Fibroblast of lung (primary cell): ENCODE results near the gene HARS2. TPM values are rescaled to one million over a fixed set of nuclear protein-coding genes. Genes with fewer than 3 reads are reported as not detected.

Source experiments
- DNase-seq, 2 donors: peaks; one replicate each; pipeline versions ENCODE4 v3.0.0 to v3.0.0-alpha.2; 2010; ENCODE audit warnings: low read depth in 2 of 2
- H2AFZ ChIP-seq: 2 replicates; pipeline ENCODE4 v1.5.1; 2012; ENCODE audit warnings: low read length, control low read depth, inconsistent platforms
- H3K27ac ChIP-seq: 2 replicates; pipeline ENCODE4 v1.5.1; 2011; ENCODE audit warnings: low read length, control low read depth; ENCODE audit not compliant: insufficient read depth
- H3K27me3 ChIP-seq: 2 replicates; pipeline ENCODE4 v1.5.1; 2011; ENCODE audit warnings: mild to moderate bottlenecking, low read length; ENCODE audit not compliant: control insufficient read depth, insufficient read depth
- H3K36me3 ChIP-seq: 2 replicates; pipeline ENCODE4 v1.5.1; 2011; ENCODE audit warnings: low read length; ENCODE audit not compliant: control insufficient read depth, insufficient read depth
- H3K4me1 ChIP-seq: 2 replicates; pipeline ENCODE4 v1.5.1; 2011; ENCODE audit warnings: low read length; ENCODE audit not compliant: control insufficient read depth, insufficient read depth; ENCODE audit errors: extremely low read depth
- H3K4me2 ChIP-seq: 2 replicates; pipeline ENCODE4 v1.5.1; 2011; ENCODE audit warnings: low read length, control low read depth; ENCODE audit not compliant: insufficient read depth; ENCODE audit errors: extremely low read depth
- H3K4me3 ChIP-seq, 4 experiments: fragments of 200-600 bp in 1 of 4; sonication (generic) in 1 of 4; replicated peaks in 1 of 4; 2 replicates each; pipeline ENCODE4 v1.5.1; 2011 to 2016; ENCODE audit warnings: low read length in 4 of 4, low read depth in 3 of 4, mild to moderate bottlenecking in 3 of 4, control low read depth in 2 of 4, inconsistent platforms in 1 of 4, mixed read lengths in 1 of 4; ENCODE audit not compliant: insufficient read depth in 1 of 4; ENCODE audit errors: control extremely low read depth in 1 of 4
- H3K79me2 ChIP-seq: 2 replicates; pipeline ENCODE4 v1.5.1; 2012; ENCODE audit warnings: mild to moderate bottlenecking, low read length, inconsistent platforms; ENCODE audit not compliant: control insufficient read depth, insufficient read depth
- H3K9ac ChIP-seq: 2 replicates; pipeline ENCODE4 v1.5.1; 2011; ENCODE audit warnings: mild to moderate bottlenecking, low read length, control low read depth; ENCODE audit not compliant: insufficient read depth
- H3K9me3 ChIP-seq: 2 replicates; pipeline ENCODE4 v1.5.1; 2012; ENCODE audit warnings: low read depth, low read length; ENCODE audit not compliant: control insufficient read depth, insufficient read depth
- H4K20me1 ChIP-seq: 2 replicates; pipeline ENCODE4 v1.5.1; 2011; ENCODE audit warnings: low read length; ENCODE audit not compliant: control insufficient read depth, insufficient read depth; ENCODE audit errors: extremely low read depth
- EZH2 ChIP-seq: IDR thresholded peaks from 2 replicates; pipeline ENCODE4 v1.5.1; 2012; ENCODE audit warnings: low read length, control low read depth, mild to moderate bottlenecking; ENCODE audit errors: missing control alignments
- polyA plus RNA-seq, 2 donors: library from polyadenylated mRNA; depleted of rRNA in 1 of 2; stranded (reverse) in 1 of 2; unstranded in 1 of 2; fragments of >200 nt; gene quantifications; 2 replicates each; pipeline ENCODE4 v1.2.1, GENCODE V29; 2011 to 2012; ENCODE audit warnings: missing spikeins in 1 of 2
- total RNA-seq: library from RNA; depleted of rRNA; stranded (reverse); fragments of >200 nt; gene quantifications from 2 replicates; pipeline ENCODE4 v1.2.1, GENCODE V29; 2014
- TF ChIP-seq, protein P1 (sequence below), 2 donors: IDR thresholded peaks in 1 of 2; conservative IDR thresholded peaks in 1 of 2; 1 replicate in 1 of 2; 2 replicates in 1 of 2; pipeline ENCODE4 v1.5.1; 2011 to 2012; ENCODE audit warnings: low read length in 2 of 2, control low read depth in 1 of 2, inconsistent platforms in 1 of 2, low read depth in 1 of 2, mild to moderate bottlenecking in 1 of 2

The HARS2 gene
- total and polyA plus RNA-seq, 2 donors (not counting 1 experiment from before 2014, with no cell fraction given) = 27.1 to 30.1 TPM

DNA sequence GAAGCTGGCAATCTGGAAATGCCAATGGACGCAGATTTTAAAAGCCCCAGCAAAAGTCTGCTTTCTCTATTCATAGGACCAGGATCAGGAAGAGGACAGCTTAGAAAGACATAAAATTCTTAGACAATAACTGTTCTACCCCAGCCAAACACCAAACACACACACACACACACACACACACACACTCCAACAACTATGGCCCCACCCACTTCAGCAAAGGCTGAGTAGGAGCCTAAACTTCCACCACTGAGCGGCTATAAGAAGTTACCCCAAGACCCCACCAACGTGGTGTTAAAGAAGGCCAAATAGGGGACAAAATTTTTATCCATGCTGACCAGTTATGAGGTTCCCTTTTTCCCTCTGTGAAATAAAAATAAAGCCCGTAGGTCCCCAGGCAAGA lies 41.8 kb downstream of the HARS2 start:
- Histone ChIP-seq H3K27me3 (no peaks in the 10 kb centered on the region), H2AFZ (no peak overlapping the region), H4K20me1 (no peaks in the 10 kb centered on the region), H3K4me1 (no peaks in the 10 kb centered on the region), H3K36me3 (no peaks in the 10 kb centered on the region), H3K27ac (no peak overlapping the region), H3K4me3 (no peak overlapping the region), H3K9me3 (no peaks in the 10 kb centered on the region), H3K4me2 (no peak overlapping the region), H3K79me2 (no peaks in the 10 kb centered on the region), H3K9ac (no peak overlapping the region)
- TF ChIP-seq, protein P1, sequence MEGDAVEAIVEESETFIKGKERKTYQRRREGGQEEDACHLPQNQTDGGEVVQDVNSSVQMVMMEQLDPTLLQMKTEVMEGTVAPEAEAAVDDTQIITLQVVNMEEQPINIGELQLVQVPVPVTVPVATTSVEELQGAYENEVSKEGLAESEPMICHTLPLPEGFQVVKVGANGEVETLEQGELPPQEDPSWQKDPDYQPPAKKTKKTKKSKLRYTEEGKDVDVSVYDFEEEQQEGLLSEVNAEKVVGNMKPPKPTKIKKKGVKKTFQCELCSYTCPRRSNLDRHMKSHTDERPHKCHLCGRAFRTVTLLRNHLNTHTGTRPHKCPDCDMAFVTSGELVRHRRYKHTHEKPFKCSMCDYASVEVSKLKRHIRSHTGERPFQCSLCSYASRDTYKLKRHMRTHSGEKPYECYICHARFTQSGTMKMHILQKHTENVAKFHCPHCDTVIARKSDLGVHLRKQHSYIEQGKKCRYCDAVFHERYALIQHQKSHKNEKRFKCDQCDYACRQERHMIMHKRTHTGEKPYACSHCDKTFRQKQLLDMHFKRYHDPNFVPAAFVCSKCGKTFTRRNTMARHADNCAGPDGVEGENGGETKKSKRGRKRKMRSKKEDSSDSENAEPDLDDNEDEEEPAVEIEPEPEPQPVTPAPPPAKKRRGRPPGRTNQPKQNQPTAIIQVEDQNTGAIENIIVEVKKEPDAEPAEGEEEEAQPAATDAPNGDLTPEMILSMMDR (conservative IDR thresholded peaks at IDR 0.05 in 1 of 2, IDR thresholded peaks at IDR 0.05 in 1 of 2; ENCODE audit: low read depth in 1 of 2, low read length in 2 of 2) = no peak
- no peak for TF ChIP-seq EZH2
- no peak for DNase-seq

DNA sequence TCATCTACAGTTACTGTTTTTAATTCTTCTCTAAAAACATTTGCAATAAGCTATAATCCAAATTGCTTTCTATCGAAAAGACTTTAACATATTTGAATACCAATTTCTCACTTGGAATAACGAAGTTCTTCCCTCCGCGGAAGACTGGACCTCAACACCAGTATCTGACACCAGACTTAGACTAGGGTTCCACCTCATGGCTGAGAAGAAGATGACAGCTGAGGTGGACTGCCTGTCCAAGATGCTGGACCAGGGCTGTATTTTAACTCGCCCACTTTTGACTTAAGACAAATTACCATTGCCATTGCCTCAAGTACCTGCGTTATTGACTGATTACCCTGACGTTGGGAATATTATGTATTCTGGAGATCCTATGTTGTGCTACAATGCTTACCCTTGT lies 43.1 kb downstream of the HARS2 start:
- Histone ChIP-seq H3K79me2 (no peaks in the 10 kb centered on the region), H3K27me3 (no peaks in the 10 kb centered on the region), H3K9ac (no peak overlapping the region), H2AFZ (no peak overlapping the region), H3K4me2 (no peak overlapping the region), H4K20me1 (no peaks in the 10 kb centered on the region), H3K36me3 (no peaks in the 10 kb centered on the region), H3K27ac (no peak overlapping the region), H3K4me3 (no peak overlapping the region), H3K9me3 (no peaks in the 10 kb centered on the region), H3K4me1 (no peaks in the 10 kb centered on the region)
- TF ChIP-seq EZH2 = no peak
- TF ChIP-seq, protein P1 (conservative IDR thresholded peaks at IDR 0.05 in 1 of 2, IDR thresholded peaks at IDR 0.05 in 1 of 2; ENCODE audit: low read depth in 1 of 2, low read length in 2 of 2) = no peak
- no peak for DNase-seq

DNA sequence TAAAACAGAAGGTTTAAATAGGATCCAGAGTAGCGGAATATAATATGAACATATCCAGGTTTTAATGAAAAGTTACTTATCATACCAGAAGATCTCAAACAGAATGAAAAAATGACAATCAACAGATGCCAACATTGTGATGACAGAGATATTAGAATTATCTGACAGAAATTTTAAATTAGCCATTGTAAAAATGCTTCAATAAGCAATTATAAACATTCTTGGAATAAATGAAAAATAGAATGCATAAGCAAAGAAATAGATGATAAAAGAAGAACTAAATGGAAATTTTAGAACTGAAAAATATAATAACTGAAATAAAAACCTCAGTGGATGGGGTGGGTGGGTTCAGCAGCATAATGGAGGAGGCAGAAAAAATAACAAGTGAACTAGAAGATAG lies 46.2 kb downstream of the HARS2 start:
- H2AFZ ChIP-seq = no peak overlapping the region
- no peak for TF ChIP-seq EZH2
- TF ChIP-seq, protein P1 (conservative IDR thresholded peaks at IDR 0.05 in 1 of 2, IDR thresholded peaks at IDR 0.05 in 1 of 2; ENCODE audit: low read depth in 1 of 2, low read length in 2 of 2) = no peak
- no peaks in the 10 kb centered on the region for H3K4me1 ChIP-seq
- H3K79me2 ChIP-seq = no peaks in the 10 kb centered on the region
- H3K27ac ChIP-seq = no peak overlapping the region
- H4K20me1 ChIP-seq = no peaks in the 10 kb centered on the region
- no peak overlapping the region for H3K4me3 ChIP-seq
- no peak overlapping the region for H3K4me2 ChIP-seq
- no peaks in the 10 kb centered on the region for H3K9me3 ChIP-seq
- no peak overlapping the region for H3K9ac ChIP-seq
- no peaks in the 10 kb centered on the region for H3K36me3 ChIP-seq
- no peak for DNase-seq
- no peaks in the 10 kb centered on the region for H3K27me3 ChIP-seq
